ENCODE results near the gene SLC35E2B.
A peak's percentile ranks its signal among the peaks of the same experiment; 100 is the strongest.
"Not testable (repeated sequence)": the region's sequence is repeated elsewhere in the genome, so short reads cannot be mapped to it uniquely, and the experiment has no call there.

SLC35E2B gene

GRCh38 chr1:1692714-1693647, at the start of gene SLC35E2B:
SLC35E2B (minus strand) TSS chr1:1692795; CDS start chr1:1676699, 16,096 bp downstream.
- DNase-seq, result peak; percentile 46

- not testable (repeated sequence) for DNase-seq
These were observed 48.4 kb upstream of the SLC35E2B start for GRCh38 chr1:1741013-1741412.

GRCh38 chr1:1738799-1739337, 46.3 kb upstream of the SLC35E2B start:
- not testable (repeated sequence) for DNase-seq

GRCh38 chr1:1737675-1738590, 45.3 kb upstream of the SLC35E2B start:
- not testable (repeated sequence) for DNase-seq

- DNase-seq, result no peak
These were observed 39.8 kb upstream of the SLC35E2B start for GRCh38 chr1:1732381-1732780.

GRCh38 chr1:1730870-1731269, 38.3 kb upstream of the SLC35E2B start:
- DNase-seq, result no peak

- DNase-seq, result not testable (repeated sequence)
These were observed 37.6 kb upstream of the SLC35E2B start for GRCh38 chr1:1730230-1730629.

GRCh38 chr1:1729116-1729816, 36.7 kb upstream of the SLC35E2B start:
- not testable (repeated sequence) for DNase-seq

- DNase-seq, result not testable (repeated sequence)
These were observed 35.9 kb upstream of the SLC35E2B start for GRCh38 chr1:1728308-1729005.

GRCh38 chr1:1727131-1727651, 34.6 kb upstream of the SLC35E2B start:
- DNase-seq, result not testable (repeated sequence)

GRCh38 chr1:1726088-1726487, 33.5 kb upstream of the SLC35E2B start:
- DNase-seq, result not testable (repeated sequence)

GRCh38 chr1:1724035-1724864, 31.7 kb upstream of the SLC35E2B start, which contains the start of gene CDK11A:
CDK11A (minus strand) TSS chr1:1724357; CDS start chr1:1722818, 1,539 bp downstream.
- peak; percentile 99 for DNase-seq

GRCh38 chr1:1721201-1721600, 28.6 kb upstream of the SLC35E2B start:
- DNase-seq, result no peak

GRCh38 chr1:1715109-1715883, 22.7 kb upstream of the SLC35E2B start:
- not testable (repeated sequence) for DNase-seq

- DNase-seq, result not testable (repeated sequence)
These were observed 15.3 kb upstream of the SLC35E2B start for GRCh38 chr1:1707897-1708296.

GRCh38 chr1:1707241-1707640, 14.6 kb upstream of the SLC35E2B start:
- not testable (repeated sequence) for DNase-seq

GRCh38 chr1:1705623-1706022, 13.0 kb upstream of the SLC35E2B start:
- DNase-seq, result not testable (repeated sequence)

GRCh38 chr1:1704284-1704957, 11.8 kb upstream of the SLC35E2B start:
- DNase-seq, result not testable (repeated sequence)

GRCh38 chr1:1703796-1704195, 11.2 kb upstream of the SLC35E2B start:
- DNase-seq, result no peak

Measured in DMS79 (cell line).